ENCODE data around the gene NT5E. TPM values are rescaled to one million over a fixed set of nuclear protein-coding genes. Genes with fewer than 3 reads are reported as not detected.

NT5E gene
- total RNA-seq, 1 experiment from 2014 or later: 0.52 TPM

DNA sequence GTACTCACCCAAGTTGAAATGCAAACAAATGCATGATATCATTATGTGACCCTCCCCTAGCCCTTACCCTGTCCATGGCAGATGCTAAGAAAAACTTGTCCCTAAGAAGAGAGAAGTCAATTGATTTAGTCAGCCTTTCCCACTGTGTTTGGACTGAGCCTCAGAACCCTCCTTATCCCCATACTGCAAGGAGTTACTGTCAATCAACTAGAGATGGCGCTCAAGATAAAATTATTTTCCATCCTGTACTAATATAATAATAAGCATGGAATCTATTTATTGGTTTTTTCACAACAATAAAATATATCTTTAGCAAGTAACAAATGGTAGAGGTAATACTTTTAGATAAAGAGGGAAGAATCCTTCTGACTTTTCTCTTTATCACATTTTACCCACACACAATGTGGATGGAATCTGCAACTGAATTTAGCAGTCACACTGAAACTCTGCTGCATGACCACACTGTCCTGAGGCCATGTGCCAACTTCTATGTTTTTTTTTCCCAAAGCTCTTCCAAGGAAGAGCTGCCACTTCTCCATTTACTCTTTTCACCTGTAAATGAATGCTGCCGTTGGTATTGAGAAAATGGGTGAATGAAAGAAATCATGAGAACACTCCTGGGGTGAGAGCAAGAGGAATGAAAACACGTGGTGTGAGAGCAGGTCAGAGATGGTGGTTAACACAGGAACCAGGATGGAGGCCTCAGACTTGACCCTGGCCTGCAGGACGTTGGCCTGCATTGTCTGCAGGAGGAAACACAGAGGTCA is 10.5 kb downstream of the NT5E start:
- no peaks in the 10 kb centered on the region for H3K9me3 Mint-ChIP-seq
- Histone ChIP-seq H2BK5ac (ENCODE audit: insufficient read length, low read length) (no peak overlapping the region), H4K5ac (ENCODE audit: insufficient read length, low read depth, low read length) (no peak overlapping the region), H3K79me2 (ENCODE audit: insufficient read depth, low read length) (no peaks in the 10 kb centered on the region), H2BK120ac (ENCODE audit: low read depth, low read length, poor library complexity, severe bottlenecking) (no peak overlapping the region), H3K14ac (ENCODE audit: insufficient read depth, low read length) (no peak overlapping the region), H3K27me3 (ENCODE audit: insufficient read depth, low read length) (no peaks in the 10 kb centered on the region), H3K9ac (ENCODE audit: extremely low read depth, insufficient read length, low read length) (no peak overlapping the region), H3K4me1 (ENCODE audit: insufficient read depth, low read length) (peaks cover 11% of the 10 kb centered on the region; the same call in 1 of the 2 replicates), H3K4ac (ENCODE audit: low read depth, low read length) (no peak overlapping the region), H3T11ph (ENCODE audit: low read length) (no peak overlapping the region), H2BK12ac (ENCODE audit: insufficient read length, low read depth, low read length) (no peak overlapping the region), H3K23me2 (ENCODE audit: insufficient read length, low read depth, low read length, poor library complexity, severe bottlenecking) (no peaks in the 10 kb centered on the region), H3K9me3 (ENCODE audit: control insufficient read depth, low read depth, low read length) (no peaks in the 10 kb centered on the region), H3K79me1 (ENCODE audit: insufficient read depth, low read depth, low read length, poor library complexity, severe bottlenecking) (no peaks in the 10 kb centered on the region), H3K27ac (ENCODE audit: insufficient read length, low read depth, low read length) (no peak overlapping the region), H2AFZ (ENCODE audit: low read length) (peak overlapping the region; percentile 59), H3K23ac (ENCODE audit: insufficient read length, low read depth, low read length) (no peak overlapping the region), H3K56ac (ENCODE audit: insufficient read length, low read depth, low read length) (no peak overlapping the region), H2BK20ac (ENCODE audit: low read depth, low read length, poor library complexity, severe bottlenecking) (no peak overlapping the region), H2AK5ac (ENCODE audit: insufficient read length, low read length) (no peak overlapping the region), H4K91ac (ENCODE audit: insufficient read length, low read depth, low read length) (no peak overlapping the region), H3K4me2 (ENCODE audit: insufficient read depth, insufficient read length, low read length) (no peak overlapping the region), H4K8ac (replicated peaks; ENCODE audit: insufficient read length, low read depth, low read length) (no peak overlapping the region), H2BK15ac (ENCODE audit: low read depth, low read length) (no peak overlapping the region), H4K20me1 (ENCODE audit: control insufficient read depth, insufficient read depth, insufficient read length) (no peaks in the 10 kb centered on the region), H3K18ac (ENCODE audit: insufficient read length, low read depth, low read length) (no peak overlapping the region)
- WGBS (ENCODE audit: extremely low coverage, insufficient read length, low lambda C conversion rate): no CpG with 5 or more reads among the region's 4 CpGs
- peaks cover 2% of the 10 kb centered on the region; the same call in 1 of the 2 replicates for H3K27me3 Mint-ChIP-seq (ENCODE audit: low read depth)
- H3K36me3 Mint-ChIP-seq (ENCODE audit: insufficient read depth in 1 of 3, low read depth in 3 of 3): no peaks in the 10 kb centered on the region
- DNase-seq: no peak
- TF ChIP-seq, protein P1, sequence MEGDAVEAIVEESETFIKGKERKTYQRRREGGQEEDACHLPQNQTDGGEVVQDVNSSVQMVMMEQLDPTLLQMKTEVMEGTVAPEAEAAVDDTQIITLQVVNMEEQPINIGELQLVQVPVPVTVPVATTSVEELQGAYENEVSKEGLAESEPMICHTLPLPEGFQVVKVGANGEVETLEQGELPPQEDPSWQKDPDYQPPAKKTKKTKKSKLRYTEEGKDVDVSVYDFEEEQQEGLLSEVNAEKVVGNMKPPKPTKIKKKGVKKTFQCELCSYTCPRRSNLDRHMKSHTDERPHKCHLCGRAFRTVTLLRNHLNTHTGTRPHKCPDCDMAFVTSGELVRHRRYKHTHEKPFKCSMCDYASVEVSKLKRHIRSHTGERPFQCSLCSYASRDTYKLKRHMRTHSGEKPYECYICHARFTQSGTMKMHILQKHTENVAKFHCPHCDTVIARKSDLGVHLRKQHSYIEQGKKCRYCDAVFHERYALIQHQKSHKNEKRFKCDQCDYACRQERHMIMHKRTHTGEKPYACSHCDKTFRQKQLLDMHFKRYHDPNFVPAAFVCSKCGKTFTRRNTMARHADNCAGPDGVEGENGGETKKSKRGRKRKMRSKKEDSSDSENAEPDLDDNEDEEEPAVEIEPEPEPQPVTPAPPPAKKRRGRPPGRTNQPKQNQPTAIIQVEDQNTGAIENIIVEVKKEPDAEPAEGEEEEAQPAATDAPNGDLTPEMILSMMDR (conservative IDR thresholded peaks at IDR 0.05): no peak; the same call in 2 of the 3 replicates
- no peak overlapping the region; a peak in 1 of 5 replicates for H3K4me3 Mint-ChIP-seq
- H3K27ac Mint-ChIP-seq: peak overlapping the region in 1 of 3 experiments; percentile 92; a peak in 2 of 7 replicates
- H3K4me1 Mint-ChIP-seq: peaks cover 18 to 23% of the 10 kb centered on the region in 2 experiments
